GM21360 (cell line): ENCODE measurements around the gene HOXD13.

ENCODE experiments used
- ATAC-seq: cut with Tn5 transposase; IDR thresholded peaks from one replicate; pipeline ENCODE4 v1.9.1; 2021; ENCODE audit warnings: mild to moderate bottlenecking, moderate library complexity; ENCODE audit not compliant: unreplicated experiment

The HOXD13 gene

DNA sequence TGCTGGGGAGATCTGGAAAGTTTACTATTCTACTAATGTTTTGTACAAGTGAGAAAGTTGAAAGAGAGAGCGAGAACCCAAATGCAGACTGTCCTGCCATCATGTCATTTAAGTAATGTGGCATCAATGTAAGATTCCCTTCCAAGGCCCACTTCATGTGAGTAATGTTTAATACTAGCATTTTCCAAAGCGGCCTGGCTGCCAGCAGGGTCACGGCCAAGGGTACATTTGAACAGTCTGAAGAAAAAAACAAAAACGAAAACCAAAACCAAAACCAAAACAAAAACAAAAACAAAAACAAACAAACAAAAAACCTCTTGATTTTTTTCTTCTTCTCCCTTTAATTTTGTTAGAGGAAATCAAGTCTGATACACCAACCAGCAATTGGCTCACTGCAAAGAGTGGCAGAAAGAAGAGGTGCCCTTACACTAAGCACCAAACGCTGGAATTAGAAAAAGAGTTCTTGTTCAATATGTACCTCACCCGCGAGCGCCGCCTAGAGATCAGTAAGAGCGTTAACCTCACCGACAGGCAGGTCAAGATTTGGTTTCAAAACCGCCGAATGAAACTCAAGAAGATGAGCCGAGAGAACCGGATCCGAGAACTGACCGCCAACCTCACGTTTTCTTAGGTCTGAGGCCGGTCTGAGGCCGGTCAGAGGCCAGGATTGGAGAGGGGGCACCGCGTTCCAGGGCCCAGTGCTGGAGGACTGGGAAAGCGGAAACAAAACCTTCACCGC, 26.2 kb downstream of the HOXD13 start:
- ATAC-seq, result no peak

DNA sequence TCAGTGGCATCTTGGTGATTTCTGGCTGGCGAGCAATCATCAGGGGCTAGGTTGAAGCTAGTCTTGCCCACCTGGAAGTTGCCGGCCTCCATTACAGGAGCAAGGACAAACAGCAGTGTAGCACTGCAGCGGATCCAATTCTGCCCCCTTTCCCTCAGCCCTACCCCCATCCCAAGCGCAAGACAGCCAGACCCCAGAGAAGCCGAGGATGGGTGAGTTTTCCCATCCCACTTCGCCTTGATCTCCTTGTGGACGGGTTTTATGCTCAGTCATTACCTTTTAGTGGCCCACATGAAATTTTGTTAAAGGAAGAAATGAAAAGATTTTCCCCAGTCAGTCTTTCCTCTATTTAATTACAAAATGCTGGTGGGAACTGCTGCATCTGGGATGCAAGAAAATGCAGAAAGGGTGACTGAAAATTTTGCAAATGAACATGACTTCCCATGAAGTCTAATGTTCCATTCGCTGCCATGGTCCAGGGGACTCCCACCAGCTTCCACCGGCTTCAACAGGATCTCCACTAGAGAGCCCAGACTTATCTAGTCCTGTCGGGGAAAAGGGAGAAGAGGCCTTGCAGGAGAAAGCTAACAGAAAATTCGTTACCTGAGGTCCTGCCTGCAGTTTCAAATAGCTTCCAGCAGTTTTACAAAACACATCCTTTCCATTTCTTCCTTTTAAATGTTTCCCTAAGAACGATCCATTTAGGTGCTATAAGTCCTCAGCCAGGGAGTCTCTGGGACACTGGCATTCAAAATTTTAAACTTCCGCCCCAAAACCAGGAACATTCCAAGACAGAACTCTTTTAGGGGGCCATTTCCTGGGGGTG, 28.1 kb downstream of the HOXD13 start:
- no peak for ATAC-seq

DNA sequence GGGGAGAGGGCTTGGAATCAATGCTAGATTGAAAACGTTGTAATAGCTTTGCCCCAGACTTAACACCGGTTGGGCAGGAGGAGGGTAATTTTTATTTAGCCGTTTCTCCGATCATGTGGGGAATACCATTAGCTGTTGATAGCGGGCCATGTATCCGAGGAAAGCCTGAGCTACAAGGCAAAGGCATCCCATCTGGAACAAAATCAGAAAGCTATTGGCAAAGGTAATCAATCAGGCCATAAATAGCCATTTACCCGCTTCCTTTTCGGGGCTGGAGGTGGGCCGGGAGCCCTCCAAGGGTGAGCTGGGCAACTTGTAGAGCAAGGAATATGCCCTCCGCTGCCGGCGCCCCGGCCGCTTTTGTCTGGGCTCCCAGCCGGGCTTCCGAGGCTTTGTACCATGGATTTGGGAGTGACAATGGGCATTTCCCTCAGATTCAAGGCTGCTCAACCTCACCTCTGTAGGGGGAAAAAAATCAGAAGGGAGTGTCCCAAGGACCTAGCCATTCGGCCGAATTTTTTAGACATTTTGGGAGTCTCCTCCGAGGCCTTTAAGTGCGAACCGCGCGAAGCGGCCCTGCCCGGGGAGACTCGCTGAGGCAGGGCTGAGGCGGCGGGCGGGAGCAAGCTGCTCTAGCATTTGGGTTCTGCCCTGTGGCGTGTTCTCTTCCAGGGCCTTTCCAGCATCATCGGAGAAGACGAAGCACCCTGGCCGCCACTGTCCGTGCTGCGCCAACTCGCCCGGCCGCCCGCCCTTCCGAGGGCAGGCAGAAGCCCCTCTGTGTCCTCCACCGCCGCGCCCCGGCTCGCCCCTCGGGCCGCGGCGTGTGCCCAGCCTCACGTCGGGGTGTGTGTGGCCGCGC, 28.9 kb downstream of the HOXD13 start:
- no peak for ATAC-seq

DNA sequence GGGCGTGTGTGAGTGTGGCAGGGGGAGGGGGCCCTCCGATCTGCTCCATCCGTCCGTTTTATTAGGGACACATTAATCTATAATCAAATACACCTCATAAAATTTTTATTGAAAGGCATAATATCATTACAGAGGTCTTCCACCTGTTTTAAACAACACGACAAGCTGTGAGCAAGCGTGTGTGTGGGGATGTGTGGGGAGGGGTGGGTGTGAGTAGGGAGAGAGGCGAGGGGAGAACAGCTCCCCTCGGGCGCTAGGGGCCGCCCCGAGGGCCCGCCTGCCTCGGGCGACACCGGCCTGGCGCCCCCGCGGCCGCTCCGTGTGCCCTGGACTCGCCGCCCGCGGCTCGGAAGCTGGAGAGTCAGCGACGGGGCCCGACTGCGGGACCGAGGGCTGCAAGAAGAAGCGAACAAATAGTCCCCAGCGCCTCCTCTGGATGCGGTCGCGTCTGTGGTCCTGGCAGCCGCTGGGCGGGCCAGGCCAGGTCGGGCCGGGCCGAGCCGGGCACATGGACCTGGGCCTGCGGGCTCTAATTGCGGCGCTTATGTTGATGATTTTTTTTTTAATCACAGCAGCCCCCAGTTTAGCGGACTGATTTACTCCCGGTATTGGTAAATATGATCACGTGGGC, 29.6 kb downstream of the HOXD13 start:
- no peak for ATAC-seq

DNA sequence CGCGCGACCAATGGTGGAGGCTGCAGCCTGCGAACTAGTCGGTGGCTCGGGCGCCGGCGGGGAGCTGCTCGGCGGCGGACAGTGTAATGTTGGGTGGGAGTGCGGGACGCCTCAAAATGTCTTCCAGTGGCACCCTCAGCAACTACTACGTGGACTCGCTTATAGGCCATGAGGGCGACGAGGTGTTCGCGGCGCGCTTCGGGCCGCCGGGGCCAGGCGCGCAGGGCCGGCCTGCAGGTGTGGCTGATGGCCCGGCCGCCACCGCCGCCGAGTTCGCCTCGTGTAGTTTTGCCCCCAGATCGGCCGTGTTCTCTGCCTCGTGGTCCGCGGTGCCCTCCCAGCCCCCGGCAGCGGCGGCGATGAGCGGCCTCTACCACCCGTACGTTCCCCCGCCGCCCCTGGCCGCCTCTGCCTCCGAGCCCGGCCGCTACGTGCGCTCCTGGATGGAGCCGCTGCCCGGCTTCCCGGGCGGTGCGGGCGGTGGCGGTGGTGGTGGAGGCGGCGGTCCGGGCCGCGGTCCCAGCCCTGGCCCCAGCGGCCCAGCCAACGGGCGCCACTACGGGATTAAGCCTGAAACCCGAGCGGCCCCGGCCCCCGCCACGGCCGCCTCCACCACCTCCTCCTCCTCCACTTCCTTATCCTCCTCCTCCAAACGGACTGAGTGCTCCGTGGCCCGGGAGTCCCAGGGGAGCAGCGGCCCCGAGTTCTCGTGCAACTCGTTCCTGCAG, 30.3 kb downstream of the HOXD13 start, which contains the start of gene HOXD9:
Gene HOXD9, plus strand, starts transcription at position 37 of the 728 bp plus-strand sequence. Its CDS starts 50 bp downstream, at position 87.
- no peak for ATAC-seq

DNA sequence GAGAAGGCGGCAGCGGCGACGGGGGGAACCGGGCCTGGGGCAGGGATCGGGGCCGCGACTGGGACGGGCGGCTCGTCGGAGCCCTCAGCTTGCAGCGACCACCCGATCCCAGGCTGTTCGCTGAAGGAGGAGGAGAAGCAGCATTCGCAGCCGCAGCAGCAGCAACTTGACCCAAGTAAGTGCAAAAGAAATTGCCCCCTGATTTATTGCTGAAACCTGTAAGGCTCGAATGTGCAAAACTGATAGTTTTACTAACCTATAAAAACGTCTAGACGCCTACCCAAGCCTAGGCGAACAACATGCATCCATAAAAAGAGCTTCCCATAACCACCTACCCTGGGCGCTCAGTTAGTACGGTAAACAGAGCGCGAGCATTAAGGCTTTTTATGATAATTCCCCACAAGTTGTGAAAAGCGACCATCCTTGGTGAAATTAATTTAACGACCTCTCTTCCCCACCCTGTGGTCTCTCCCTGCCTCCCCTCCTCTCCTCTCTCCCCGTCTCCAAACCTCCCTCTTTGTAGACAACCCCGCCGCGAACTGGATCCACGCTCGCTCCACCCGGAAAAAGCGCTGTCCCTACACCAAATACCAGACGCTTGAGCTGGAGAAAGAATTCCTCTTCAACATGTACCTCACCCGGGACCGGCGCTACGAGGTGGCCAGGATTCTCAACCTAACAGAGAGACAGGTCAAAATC, 31.0 kb downstream of the HOXD13 start:
- no peak for ATAC-seq

DNA sequence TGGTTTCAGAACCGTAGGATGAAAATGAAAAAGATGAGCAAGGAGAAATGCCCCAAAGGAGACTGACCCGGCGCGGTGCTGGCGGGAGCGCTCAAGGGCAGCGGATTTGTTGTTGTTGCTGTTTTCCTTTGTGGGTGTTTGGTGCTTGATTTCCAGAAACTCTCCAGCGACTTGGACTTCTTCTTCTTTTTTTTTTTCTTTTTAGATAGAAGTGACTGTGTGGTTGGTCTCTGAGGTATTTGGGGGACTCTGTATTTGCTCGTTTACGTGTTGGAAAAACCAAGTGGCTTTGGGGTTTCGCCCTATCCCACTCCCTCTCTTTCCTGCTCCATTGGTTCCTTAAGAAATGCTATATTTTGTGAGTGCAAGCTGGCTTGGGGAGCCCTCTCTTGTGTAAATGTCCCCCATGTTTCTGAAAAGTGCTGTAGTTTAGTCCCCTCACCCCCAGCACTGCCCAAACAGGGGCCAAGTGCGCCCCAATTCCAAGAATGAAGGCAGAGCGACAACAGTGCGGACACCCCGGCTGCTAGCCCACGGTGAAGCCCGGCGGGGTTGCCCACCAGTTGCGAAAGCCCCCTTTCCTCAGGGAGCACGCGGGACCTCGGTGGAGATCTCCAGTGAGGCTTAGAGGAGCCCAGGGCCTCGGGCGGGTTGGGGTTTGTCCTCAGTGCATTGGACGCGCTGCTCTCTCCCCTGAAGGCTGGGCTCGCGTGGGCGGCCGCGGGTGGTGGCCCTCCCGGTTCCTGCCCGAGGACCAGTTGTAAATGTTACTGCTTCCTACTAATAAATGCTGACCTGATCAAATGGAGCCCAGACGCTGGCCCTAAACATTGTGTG, 31.8 kb downstream of the HOXD13 start:
- no peak for ATAC-seq

DNA sequence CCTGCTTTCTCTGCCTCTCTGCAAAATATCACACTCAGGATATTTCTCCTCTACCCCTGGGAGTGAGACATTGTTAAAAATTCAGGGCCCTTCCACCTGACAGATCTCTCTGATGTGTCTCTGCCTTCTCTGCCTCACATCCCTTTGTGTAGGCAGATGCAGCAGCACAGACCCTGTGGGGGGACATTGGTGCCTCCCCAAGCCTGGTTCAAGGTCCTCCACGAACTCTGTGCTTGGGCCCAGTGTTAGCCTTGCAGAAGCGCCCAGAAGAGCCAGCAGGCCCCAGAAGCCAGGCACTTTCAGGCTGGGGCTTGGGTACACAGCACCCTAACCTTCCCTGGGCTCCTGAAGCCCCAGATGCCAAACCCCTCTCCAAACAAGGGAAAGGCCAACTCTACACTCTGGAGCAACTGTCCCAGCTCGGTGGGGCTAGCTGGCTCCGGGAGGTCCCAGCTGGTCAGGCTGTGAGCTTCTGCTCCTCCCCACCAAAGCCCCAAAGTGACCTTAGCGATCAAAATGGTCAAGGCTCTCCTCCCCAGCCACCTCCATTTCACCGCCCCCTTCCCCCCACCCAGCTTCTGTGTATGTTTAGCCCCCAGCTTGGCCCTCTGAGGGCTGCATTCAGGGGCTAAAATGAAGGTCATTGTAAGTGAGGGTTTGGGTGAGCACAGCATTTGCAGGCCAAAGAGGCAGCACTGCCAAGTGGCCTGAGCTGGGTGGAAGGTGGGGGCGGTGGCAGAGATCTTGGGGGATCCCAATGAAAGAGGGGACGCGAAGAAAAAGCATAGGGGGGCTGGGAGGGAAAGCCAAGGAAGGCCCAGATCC, 32.6 kb downstream of the HOXD13 start:
- ATAC-seq, result no peak

DNA sequence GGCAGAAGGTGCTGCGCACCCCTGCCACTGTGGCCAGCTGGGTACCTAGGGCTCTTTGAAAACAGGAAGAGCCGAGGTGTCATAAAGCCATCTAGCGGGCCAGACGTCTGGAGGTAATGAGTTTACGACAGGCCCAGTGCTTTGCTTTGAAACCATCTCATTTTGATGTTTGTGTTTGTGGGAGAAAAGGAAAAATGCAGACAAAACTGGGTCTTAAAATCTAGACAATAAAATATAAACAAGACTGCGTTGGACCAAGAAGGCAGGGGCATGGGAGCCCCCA, 33.2 kb downstream of the HOXD13 start:
- no peak for ATAC-seq

DNA sequence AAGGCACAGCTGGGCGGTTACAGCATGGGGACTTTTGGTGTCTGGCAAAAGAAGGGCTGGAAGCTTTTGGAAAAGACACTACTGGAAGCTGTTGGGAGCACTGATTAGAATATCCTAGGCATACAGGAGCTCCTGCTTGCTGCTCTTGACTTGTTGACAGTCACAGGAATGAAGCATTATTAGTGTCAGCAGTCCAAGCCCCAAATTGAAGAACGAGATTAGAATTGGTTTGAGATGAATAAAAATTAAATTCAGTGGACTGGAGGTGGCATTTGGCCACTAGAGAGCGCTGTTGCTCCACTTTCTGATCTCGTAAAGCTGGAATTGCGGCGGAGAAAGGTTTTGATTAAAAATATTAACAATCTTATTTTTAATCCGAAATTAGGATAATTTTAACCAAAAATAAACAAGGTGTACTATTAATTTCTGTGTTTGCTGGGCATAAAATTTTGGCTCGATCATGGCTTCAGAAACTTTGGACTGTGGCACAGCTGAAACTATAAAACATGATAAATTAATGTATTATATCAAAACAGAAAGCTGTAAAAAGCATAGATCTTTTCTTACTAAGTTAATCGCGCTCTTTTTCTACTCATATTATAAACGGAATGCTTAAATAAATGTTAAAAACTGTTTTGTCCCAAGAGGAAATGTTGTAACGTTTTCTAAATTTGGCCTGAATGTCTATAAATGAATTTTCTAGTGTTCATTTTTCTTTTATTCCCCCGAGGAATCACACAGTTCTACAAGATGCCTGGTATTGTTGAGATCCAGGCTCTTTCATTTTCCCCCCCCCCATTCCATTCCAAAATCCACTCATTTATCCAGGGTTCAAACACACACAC, 34.6 kb downstream of the HOXD13 start:
- no peak for ATAC-seq

DNA sequence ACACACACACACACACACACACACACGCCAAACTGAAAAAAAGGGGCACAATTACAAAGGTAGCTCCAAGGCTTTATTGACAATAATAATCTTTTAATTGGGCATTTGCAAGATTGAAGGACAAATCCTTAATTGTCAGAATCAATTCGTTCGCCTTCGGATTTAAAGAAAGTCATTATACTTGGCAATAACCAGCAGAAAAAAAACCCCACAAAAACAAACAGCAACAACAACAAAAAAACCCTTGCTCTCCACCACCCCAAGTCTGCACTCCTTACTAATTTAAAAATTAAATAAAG, 35.2 kb downstream of the HOXD13 start:
- ATAC-seq, result no peak

DNA sequence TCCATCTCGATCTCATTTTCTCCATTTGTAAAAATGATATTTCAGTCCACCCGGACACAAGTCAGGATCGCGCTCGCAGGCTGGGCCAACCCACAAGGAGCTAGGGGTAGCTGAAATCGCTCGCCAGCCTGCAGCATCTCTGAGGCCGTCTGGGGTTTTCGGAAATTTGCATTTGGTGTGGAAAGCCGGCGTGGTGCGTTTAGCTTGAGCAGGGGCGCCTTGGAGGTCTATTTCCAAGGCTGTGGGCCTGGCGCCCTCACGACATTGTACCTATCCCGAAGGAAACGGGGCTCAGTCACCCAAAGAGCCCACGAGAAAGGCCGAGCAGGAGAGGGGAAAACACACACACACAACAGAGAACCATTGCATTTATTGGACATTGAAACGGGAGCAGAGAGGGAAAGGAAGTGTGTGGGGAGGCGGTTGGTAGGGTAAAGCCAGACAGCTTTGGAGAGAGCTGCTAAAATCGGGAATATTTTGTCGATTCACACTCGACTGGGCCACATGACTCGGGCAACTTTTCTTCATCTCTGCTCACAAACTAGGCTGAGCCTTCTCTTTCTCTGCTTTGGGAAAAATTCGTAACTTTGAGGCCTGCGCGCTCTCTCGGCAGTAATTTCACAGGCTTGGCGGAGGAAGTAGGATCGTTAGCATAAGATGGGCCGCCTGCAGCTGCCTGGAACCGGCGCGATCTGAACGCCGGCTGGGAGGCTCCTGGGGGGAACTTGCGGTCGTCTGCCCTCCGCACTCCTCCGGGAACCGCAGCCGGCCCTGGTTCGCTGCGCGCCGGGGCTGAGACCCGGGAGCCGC, 35.9 kb downstream of the HOXD13 start:
- ATAC-seq, result no peak

DNA sequence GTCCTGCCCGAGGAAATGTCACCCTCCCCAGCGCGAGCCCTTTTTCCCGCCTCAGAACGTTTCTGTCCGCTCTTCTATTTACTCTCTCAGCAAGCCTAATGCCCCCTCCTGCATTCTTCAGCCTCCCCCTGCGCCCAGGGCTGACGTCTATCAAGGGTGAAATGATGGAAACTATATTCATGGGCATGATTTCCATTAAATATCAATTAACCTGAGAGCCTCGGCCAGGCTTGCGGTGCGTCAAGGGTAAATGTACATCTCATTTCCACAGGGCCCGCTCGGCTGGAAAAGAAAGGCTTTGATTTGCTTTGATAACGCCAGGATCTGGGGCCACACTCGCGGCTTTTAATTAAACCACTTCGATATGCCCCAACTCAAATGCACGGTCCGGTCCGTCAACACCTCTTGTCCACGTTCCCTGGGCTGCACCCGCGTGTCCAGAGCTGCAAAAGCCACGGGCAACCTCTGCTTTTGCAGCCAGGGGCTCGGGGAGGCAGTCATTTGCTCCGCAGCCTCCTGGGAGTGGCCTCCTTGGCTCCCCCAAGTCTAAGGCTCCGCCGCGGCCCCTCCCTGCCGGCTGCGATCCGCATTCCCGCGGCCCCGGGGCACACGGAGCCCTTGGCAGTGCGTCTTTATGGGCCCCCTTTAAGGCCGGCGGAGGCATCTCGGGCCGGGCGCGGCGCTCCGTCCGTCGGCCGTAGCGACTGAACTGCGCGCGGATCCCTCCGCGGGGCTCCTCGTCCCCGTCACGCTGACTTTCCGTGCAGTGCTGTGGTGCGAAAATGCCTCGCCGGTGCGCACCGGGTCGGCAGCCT, 36.7 kb downstream of the HOXD13 start, which contains the start of gene HOXD8:
Gene HOXD8, plus strand, starts transcription at position 724 of the 815 bp plus-strand sequence. CDS start 662 bp downstream, outside the sequence.
- ATAC-seq, result no peak

DNA sequence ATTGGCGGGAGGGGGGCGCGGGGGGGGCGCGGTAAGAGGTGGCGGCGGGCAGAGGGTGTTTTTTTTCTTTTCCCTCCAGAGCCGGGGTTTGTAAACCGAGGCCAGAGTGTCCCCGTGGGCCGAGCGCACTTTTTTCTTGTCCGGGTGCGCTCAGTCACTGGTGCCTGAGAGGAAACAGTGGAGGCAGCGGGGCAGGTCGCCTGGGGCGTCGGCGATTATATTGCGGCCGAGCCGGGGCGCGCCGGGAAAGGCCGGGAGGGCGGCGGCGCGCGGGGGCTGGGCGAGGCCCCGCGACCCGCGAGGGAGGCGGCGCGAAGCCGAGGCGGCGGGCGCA, 37.3 kb downstream of the HOXD13 start:
- ATAC-seq, result no peak

DNA sequence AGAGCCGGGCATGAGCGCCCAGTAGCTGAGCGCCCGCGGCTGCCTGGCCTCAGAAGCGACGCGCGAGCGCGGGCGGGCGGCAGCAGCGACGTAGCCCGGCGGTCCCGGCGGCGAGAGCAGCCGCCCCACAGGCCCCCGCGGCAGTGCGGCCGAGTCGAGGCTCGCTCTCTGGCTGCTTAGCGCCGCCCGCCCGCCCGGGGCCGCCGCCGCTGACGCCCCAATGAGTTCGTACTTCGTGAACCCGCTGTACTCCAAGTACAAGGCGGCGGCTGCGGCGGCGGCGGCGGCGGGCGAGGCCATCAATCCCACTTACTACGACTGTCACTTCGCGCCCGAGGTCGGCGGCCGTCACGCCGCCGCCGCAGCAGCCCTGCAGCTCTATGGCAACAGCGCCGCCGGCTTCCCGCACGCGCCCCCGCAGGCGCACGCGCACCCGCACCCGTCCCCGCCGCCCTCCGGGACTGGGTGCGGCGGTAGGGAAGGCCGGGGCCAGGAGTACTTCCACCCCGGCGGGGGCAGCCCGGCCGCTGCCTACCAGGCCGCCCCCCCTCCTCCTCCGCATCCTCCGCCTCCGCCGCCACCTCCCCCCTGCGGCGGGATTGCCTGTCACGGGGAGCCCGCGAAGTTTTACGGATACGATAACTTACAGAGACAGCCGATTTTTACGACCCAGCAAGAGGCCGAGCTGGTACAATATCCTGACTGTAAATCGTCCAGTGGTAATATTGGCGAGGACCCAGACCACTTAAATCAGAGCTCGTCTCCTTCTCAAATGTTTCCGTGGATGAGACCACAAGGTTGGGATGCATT, 37.8 kb downstream of the HOXD13 start:
- no peak for ATAC-seq
